GM18502 (cell line): ENCODE results near the gene NRP2.

Experiments
- ATAC-seq: cut with Tn5 transposase; IDR thresholded peaks from one replicate; pipeline ENCODE4 v1.9.1; 2021; ENCODE audit warnings: mild to moderate bottlenecking; ENCODE audit not compliant: unreplicated experiment, poor library complexity

Gene NRP2

GRCh38 chr2:205766779-205767359, 84.6 kb downstream of the NRP2 start:
- peak; percentile 48 for ATAC-seq

- ATAC-seq: no peak
Observed at GRCh38 chr2:205767617-205768016, 85.3 kb downstream of the NRP2 start.

- no peak for ATAC-seq
Observed at GRCh38 chr2:205768341-205768740, 86.0 kb downstream of the NRP2 start.

- no peak for ATAC-seq
Observed at GRCh38 chr2:205768815-205769494, 86.7 kb downstream of the NRP2 start.

- ATAC-seq: no peak
Observed at GRCh38 chr2:205769495-205769850, 87.2 kb downstream of the NRP2 start.

- no peak for ATAC-seq
Observed at GRCh38 chr2:205769879-205770278, 87.6 kb downstream of the NRP2 start.

- ATAC-seq: no peak
Observed at GRCh38 chr2:205770577-205770976, 88.3 kb downstream of the NRP2 start.

- ATAC-seq: no peak
Observed at GRCh38 chr2:205771031-205771430, 88.7 kb downstream of the NRP2 start.

GRCh38 chr2:205771666-205772065, 89.4 kb downstream of the NRP2 start:
- no peak for ATAC-seq

- no peak for ATAC-seq
Observed at GRCh38 chr2:205772983-205773382, 90.7 kb downstream of the NRP2 start.

GRCh38 chr2:205773989-205774388, 91.7 kb downstream of the NRP2 start:
- no peak for ATAC-seq

GRCh38 chr2:205775097-205775877, 93.0 kb downstream of the NRP2 start:
- ATAC-seq: no peak

GRCh38 chr2:205776139-205776538, 93.8 kb downstream of the NRP2 start:
- peak; percentile 73 for ATAC-seq

- no peak for ATAC-seq
Observed at GRCh38 chr2:205776720-205777119, 94.4 kb downstream of the NRP2 start.

- no peak for ATAC-seq
Observed at GRCh38 chr2:205778356-205778755, 96.1 kb downstream of the NRP2 start.

GRCh38 chr2:205780645-205781044, 98.3 kb downstream of the NRP2 start:
- ATAC-seq: no peak

GRCh38 chr2:205781244-205781931, 99.1 kb downstream of the NRP2 start:
- ATAC-seq: no peak

- no peak for ATAC-seq
Observed at GRCh38 chr2:205782941-205783340, 100.6 kb downstream of the NRP2 start.

GRCh38 chr2:205783872-205784499, 101.7 kb downstream of the NRP2 start:
- ATAC-seq: no peak

- ATAC-seq: no peak
Observed at GRCh38 chr2:205785507-205786260, 103.4 kb downstream of the NRP2 start.
